Raji (cell line): ENCODE results near the gene MLIP.

Experiments used
- POLR2A ChIP-seq: IDR thresholded peaks from 2 replicates; pipeline ENCODE4 v1.6.1; 2011; ENCODE audit warnings: low read depth, low read length, control low read depth; ENCODE audit not compliant: insufficient read depth

The MLIP gene

GRCh38 chr6:54217018-54217417 lies 105.8 kb downstream of the MLIP start:
- TF ChIP-seq POLR2A: no peak

GRCh38 chr6:54222217-54222616 lies 111.0 kb downstream of the MLIP start:
- TF ChIP-seq POLR2A: no peak

- TF ChIP-seq POLR2A: no peak
These were observed 121.5 kb downstream of the MLIP start for GRCh38 chr6:54232703-54233102.

- no peak for TF ChIP-seq POLR2A
These were observed 123.3 kb downstream of the MLIP start for GRCh38 chr6:54234539-54234938.

GRCh38 chr6:54236984-54237383 lies 125.7 kb downstream of the MLIP start:
- no peak for TF ChIP-seq POLR2A

GRCh38 chr6:54238396-54238795 lies 127.2 kb downstream of the MLIP start:
- no peak for TF ChIP-seq POLR2A

GRCh38 chr6:54243699-54244098 lies 132.5 kb downstream of the MLIP start:
- no peak for TF ChIP-seq POLR2A

- no peak for TF ChIP-seq POLR2A
These were observed 133.2 kb downstream of the MLIP start for GRCh38 chr6:54244430-54244829.

- TF ChIP-seq POLR2A: no peak
These were observed 134.0 kb downstream of the MLIP start for GRCh38 chr6:54245265-54245664.

- no peak for TF ChIP-seq POLR2A
These were observed 137.1 kb downstream of the MLIP start for GRCh38 chr6:54248319-54248718.

- no peak for TF ChIP-seq POLR2A
These were observed 137.8 kb downstream of the MLIP start for GRCh38 chr6:54248994-54249393.

GRCh38 chr6:54252496-54252895 lies 141.3 kb downstream of the MLIP start:
- TF ChIP-seq POLR2A: no peak

GRCh38 chr6:54252916-54253315 lies 141.7 kb downstream of the MLIP start:
- no peak for TF ChIP-seq POLR2A

GRCh38 chr6:54254886-54255285 lies 143.6 kb downstream of the MLIP start:
- no peak for TF ChIP-seq POLR2A

GRCh38 chr6:54255886-54256285 lies 144.6 kb downstream of the MLIP start:
- TF ChIP-seq POLR2A: no peak

- no peak for TF ChIP-seq POLR2A
These were observed 148.8 kb downstream of the MLIP start for GRCh38 chr6:54260025-54260424.

GRCh38 chr6:54262499-54262898 lies 151.3 kb downstream of the MLIP start:
- no peak for TF ChIP-seq POLR2A

- TF ChIP-seq POLR2A: no peak
These were observed 151.7 kb downstream of the MLIP start for GRCh38 chr6:54262971-54263370.
